Subcutaneous abdominal adipose tissue (tissue), 5 donors: Measurements from ENCODE around the gene SEC62.
A peak's percentile ranks its signal among the peaks of the same experiment; 100 is the strongest.

Experiments used
- H3K27ac ChIP-seq: one replicate; pipeline ENCODE4 v1.7.0; 2013; ENCODE audit warnings: low read depth, mild to moderate bottlenecking, inconsistent platforms, low read length, moderate library complexity
- H3K27me3 ChIP-seq, 5 donors: one replicate each; pipeline ENCODE4 v1.7.0; 2013; ENCODE audit warnings: low read length in 5 of 5, inconsistent platforms in 1 of 5; ENCODE audit not compliant: control insufficient read depth in 5 of 5, insufficient read depth in 4 of 5
- H3K36me3 ChIP-seq, 5 donors: one replicate each; pipeline ENCODE4 v1.7.0; 2013; ENCODE audit warnings: low read length in 5 of 5; ENCODE audit not compliant: control insufficient read depth in 5 of 5, insufficient read depth in 5 of 5
- H3K4me1 ChIP-seq, 5 donors: one replicate each; pipeline ENCODE4 v1.7.0; 2013; ENCODE audit warnings: low read length in 5 of 5, mild to moderate bottlenecking in 3 of 5, moderate library complexity in 1 of 5; ENCODE audit not compliant: control insufficient read depth in 5 of 5, insufficient read depth in 5 of 5
- H3K4me3 ChIP-seq, 5 donors: one replicate each; pipeline ENCODE4 v1.7.0; 2013; ENCODE audit warnings: low read length in 5 of 5, low read depth in 1 of 5
- H3K9ac ChIP-seq, 5 donors: one replicate each; pipeline ENCODE4 v1.7.0; 2013; ENCODE audit warnings: low read length in 5 of 5, mild to moderate bottlenecking in 4 of 5, moderate library complexity in 3 of 5
- H3K9me3 ChIP-seq, 5 donors: one replicate each; pipeline ENCODE4 v1.7.0; 2013; ENCODE audit warnings: low read length in 5 of 5; ENCODE audit not compliant: control insufficient read depth in 5 of 5
- donor health status: healthy.
- donor health status: healthy.
- donor health status: healthy.
- donor health status: healthy.
- donor health status: healthy.

Gene SEC62

GRCh38 chr3:169966951-169967915 is 626 bp downstream of the SEC62 start:
- Histone ChIP-seq H3K9me3 (peaks cover 0 to 7% (median 0%) of the 10 kb centered on the region in 5 donors), H3K27ac (peak overlapping the region; percentile 87), H3K4me1 (peaks cover 1 to 37% (median 30%) of the 10 kb centered on the region in 5 donors), H3K27me3 (no peaks in the 10 kb centered on the region), H3K9ac (peak overlapping the region; percentile 87 to 98 (median 96)), H3K36me3 (peaks cover 0 to 4% (median 0%) of the 10 kb centered on the region in 5 donors), H3K4me3 (peak overlapping the region; percentile 88 to 98 (median 90))

- Histone ChIP-seq H3K9me3 (peaks cover 0 to 7% (median 0%) of the 10 kb centered on the region in 5 donors), H3K4me3 (peak overlapping the region in 1 of 5 donors; percentile 89), H3K9ac (peak overlapping the region in 3 of 5 donors; percentile 16 to 98 (median 96)), H3K4me1 (peaks cover 1 to 38% (median 30%) of the 10 kb centered on the region in 5 donors), H3K36me3 (peaks cover 0 to 4% (median 0%) of the 10 kb centered on the region in 5 donors), H3K27me3 (no peaks in the 10 kb centered on the region), H3K27ac (peak overlapping the region; percentile 87)
These were observed 1.7 kb downstream of the SEC62 start for GRCh38 chr3:169968224-169968885.

- Histone ChIP-seq H3K9ac (peak overlapping the region in 3 of 5 donors; percentile 24 to 98 (median 50)), H3K4me3 (no peak overlapping the region), H3K36me3 (peaks cover 0 to 8% (median 0%) of the 10 kb centered on the region in 5 donors), H3K27ac (peak overlapping the region; percentile 8), H3K4me1 (peaks cover 1 to 38% (median 30%) of the 10 kb centered on the region in 5 donors), H3K9me3 (peaks cover 0 to 4% (median 0%) of the 10 kb centered on the region in 5 donors), H3K27me3 (no peaks in the 10 kb centered on the region)
These were observed 2.8 kb downstream of the SEC62 start for GRCh38 chr3:169969174-169970095.

GRCh38 chr3:169970847-169971246 is 4.2 kb downstream of the SEC62 start:
- H3K4me1 ChIP-seq, result peaks cover 1 to 37% (median 29%) of the 10 kb centered on the region in 5 donors
- no peaks in the 10 kb centered on the region for H3K9me3 ChIP-seq
- no peak overlapping the region for H3K4me3 ChIP-seq
- peaks cover under 1 to 10% (median 4%) of the 10 kb centered on the region in 5 donors for H3K36me3 ChIP-seq
- no peak overlapping the region for H3K9ac ChIP-seq
- no peaks in the 10 kb centered on the region for H3K27me3 ChIP-seq
- H3K27ac ChIP-seq, result no peak overlapping the region

GRCh38 chr3:169971522-169971921 is 4.9 kb downstream of the SEC62 start:
- Histone ChIP-seq H3K4me1 (peaks cover 1 to 31% (median 24%) of the 10 kb centered on the region in 5 donors), H3K27me3 (no peaks in the 10 kb centered on the region), H3K9me3 (no peaks in the 10 kb centered on the region), H3K4me3 (no peak overlapping the region), H3K27ac (no peak overlapping the region), H3K9ac (no peak overlapping the region), H3K36me3 (peaks cover 4 to 12% (median 10%) of the 10 kb centered on the region in 5 donors)

- H3K9ac ChIP-seq, result peak overlapping the region in 1 of 5 donors; percentile 16
- H3K27ac ChIP-seq, result no peak overlapping the region
- no peak overlapping the region for H3K4me3 ChIP-seq
- H3K27me3 ChIP-seq, result no peaks in the 10 kb centered on the region
- H3K36me3 ChIP-seq, result peaks cover 54 to 82% (median 72%) of the 10 kb centered on the region in 5 donors
- H3K9me3 ChIP-seq, result no peaks in the 10 kb centered on the region
- peaks cover 0 to 5% (median 0%) of the 10 kb centered on the region in 5 donors for H3K4me1 ChIP-seq
These were observed 13.4 kb downstream of the SEC62 start for GRCh38 chr3:169980055-169980454.

- Histone ChIP-seq H3K36me3 (peaks cover 65 to 91% (median 82%) of the 10 kb centered on the region in 5 donors), H3K27ac (no peak overlapping the region), H3K27me3 (no peaks in the 10 kb centered on the region), H3K4me1 (peaks cover 0 to 5% (median 0%) of the 10 kb centered on the region in 5 donors), H3K4me3 (no peak overlapping the region), H3K9ac (no peak overlapping the region), H3K9me3 (no peaks in the 10 kb centered on the region)
These were observed 17.7 kb downstream of the SEC62 start for GRCh38 chr3:169984292-169984691.

GRCh38 chr3:169990431-169990830 is 23.8 kb downstream of the SEC62 start:
- peaks cover 38 to 72% (median 51%) of the 10 kb centered on the region in 5 donors for H3K36me3 ChIP-seq
- H3K4me1 ChIP-seq, result peaks cover 0 to 18% (median 3%) of the 10 kb centered on the region in 5 donors
- no peaks in the 10 kb centered on the region for H3K27me3 ChIP-seq
- no peak overlapping the region for H3K9ac ChIP-seq
- no peaks in the 10 kb centered on the region for H3K9me3 ChIP-seq
- H3K4me3 ChIP-seq, result no peak overlapping the region
- H3K27ac ChIP-seq, result no peak overlapping the region

- Histone ChIP-seq H3K4me1 (peaks cover 0 to 20% (median 3%) of the 10 kb centered on the region in 5 donors), H3K27ac (no peak overlapping the region), H3K4me3 (no peak overlapping the region), H3K36me3 (peaks cover 36 to 64% (median 41%) of the 10 kb centered on the region in 5 donors), H3K9ac (no peak overlapping the region), H3K27me3 (no peaks in the 10 kb centered on the region), H3K9me3 (no peaks in the 10 kb centered on the region)
These were observed 25.5 kb downstream of the SEC62 start for GRCh38 chr3:169992156-169992555.
